Measurements from ENCODE around the gene SCP2.

Gene SCP2

GRCh38 chr1:53031732-53032131 lies 104.7 kb downstream of the SCP2 start:
- Histone ChIP-seq H3K9me3 (ENCODE audit: control insufficient read depth, insufficient read depth, low read depth, low read length) (no peaks in the 10 kb centered on the region), H3K4me1 (ENCODE audit: control insufficient read depth, insufficient read depth, low read length) (no peaks in the 10 kb centered on the region), H3K4me3 (ENCODE audit: low read depth, low read length) (no peak overlapping the region), H3K27ac (ENCODE audit: extremely low read depth, low read depth, low read length) (no peak overlapping the region), H3K36me3 (ENCODE audit: control insufficient read depth in 2 of 2, insufficient read depth in 1 of 2, low read length in 2 of 2) (peaks cover 0 to 15% of the 10 kb centered on the region in 2 experiments; a peak in 2 of 3 replicates)
- TF ChIP-seq ZBTB49 (tag by site-specific recombination; IDR thresholded peaks at IDR 0.05; ENCODE audit: low read depth) (no peak), ZNF518A (tag by site-specific recombination; conservative IDR thresholded peaks at IDR 0.05; ENCODE audit: low read depth) (no peak), ZIC2 (tag by site-specific recombination; IDR thresholded peaks at IDR 0.05) (no peak)
- ChIA-PET POLR2A (no interaction called here), CTCF (interaction anchor here (0.7 kb wide), 1 partner anchor 1989 kb away, joined by 3 read pairs; no protein-coding TSS in a partner anchor)

GRCh38 chr1:53037159-53037558 lies 110.1 kb downstream of the SCP2 start:
- TF ChIP-seq ZNF184 (tag by site-specific recombination; IDR thresholded peaks at IDR 0.05) (no peak), ZXDB (tag by site-specific recombination; IDR thresholded peaks at IDR 0.05) (no peak), ZNF596 (tag by site-specific recombination; IDR thresholded peaks at IDR 0.05) (no peak), SCRT2 (tag by site-specific recombination; IDR thresholded peaks at IDR 0.05) (no peak), ZNF585B (tag by site-specific recombination; IDR thresholded peaks at IDR 0.05) (no peak)
- Histone ChIP-seq H3K4me3 (ENCODE audit: low read depth, low read length) (no peak overlapping the region), H3K4me1 (ENCODE audit: control insufficient read depth, insufficient read depth, low read length) (no peaks in the 10 kb centered on the region), H3K36me3 (ENCODE audit: control insufficient read depth in 2 of 2, insufficient read depth in 1 of 2, low read length in 2 of 2) (peaks cover 0 to 25% of the 10 kb centered on the region in 2 experiments; a peak in 2 of 3 replicates), H3K27ac (ENCODE audit: extremely low read depth, low read depth, low read length) (no peak overlapping the region), H3K9me3 (ENCODE audit: control insufficient read depth, insufficient read depth, low read depth, low read length) (no peaks in the 10 kb centered on the region)
- POLR2A ChIA-PET: no interaction called here
- CTCF ChIA-PET: interaction anchor here (0.6 to 0.7 kb wide), 2 partner anchors 97 to 159 kb away, joined by 3 to 7 read pairs; no protein-coding TSS in a partner anchor

GRCh38 chr1:53038566-53038965 lies 111.5 kb downstream of the SCP2 start:
- Histone ChIP-seq H3K36me3 (ENCODE audit: control insufficient read depth in 2 of 2, insufficient read depth in 1 of 2, low read length in 2 of 2) (peaks cover 0 to 21% of the 10 kb centered on the region in 2 experiments; a peak in 2 of 3 replicates), H3K9me3 (ENCODE audit: control insufficient read depth, insufficient read depth, low read depth, low read length) (no peaks in the 10 kb centered on the region), H3K4me1 (ENCODE audit: control insufficient read depth, insufficient read depth, low read length) (no peaks in the 10 kb centered on the region), H3K27ac (ENCODE audit: extremely low read depth, low read depth, low read length) (no peak overlapping the region), H3K4me3 (ENCODE audit: low read depth, low read length) (no peak overlapping the region)
- POLR2A ChIA-PET: no interaction called here
- CTCF ChIA-PET: no interaction called here
- TF ChIP-seq ZNF398 (tag by site-specific recombination; IDR thresholded peaks at IDR 0.05): no peak
- no peak for TF ChIP-seq ZNF2 (tag by site-specific recombination; IDR thresholded peaks at IDR 0.05)
- TF ChIP-seq ZNF37A (tag by site-specific recombination; IDR thresholded peaks at IDR 0.05): no peak
- TF ChIP-seq ZNF560 (tag by site-specific recombination; IDR thresholded peaks at IDR 0.05; ENCODE audit: borderline replicate concordance): no peak
- TF ChIP-seq YY2 (tag by site-specific recombination; IDR thresholded peaks at IDR 0.05): no peak
- no peak for TF ChIP-seq ELK4 (IDR thresholded peaks at IDR 0.05; ENCODE audit: borderline replicate concordance, low read depth, low read length)
- TF ChIP-seq ZNF660 (tag by site-specific recombination; IDR thresholded peaks at IDR 0.05): no peak
- no peak for TF ChIP-seq SCRT2 (tag by site-specific recombination; IDR thresholded peaks at IDR 0.05)
- no peak for TF ChIP-seq AEBP2 (tag by site-specific recombination; IDR thresholded peaks at IDR 0.05; ENCODE audit: borderline replicate concordance)
- no peak for TF ChIP-seq ZNF843 (tag by site-specific recombination; IDR thresholded peaks at IDR 0.05)
- no peak for TF ChIP-seq ZNF248 (tag by site-specific recombination; IDR thresholded peaks at IDR 0.05)
- TF ChIP-seq ZNF350 (tag by site-specific recombination; IDR thresholded peaks at IDR 0.05): no peak
- TF ChIP-seq ZSCAN30 (tag by site-specific recombination; IDR thresholded peaks at IDR 0.05): no peak
